SK-N-SH (cell line): ENCODE measurements around the gene AGXT. TPM values are rescaled to one million over a fixed set of nuclear protein-coding genes. Genes with fewer than 3 reads are reported as not detected.

Source experiments
- CTCF ChIA-PET: fragments of 300-600, 350-600 bp; formaldehyde crosslinking; extraction: SDS; loops from one replicate; lab custom pipeline; 2021; lab: Yijun Ruan, JAX
- POLR2A ChIA-PET: fragments of 350-600 bp; sonication (Branson Sonifier 250); formaldehyde crosslinking; extraction: SDS; loops from one replicate; lab custom pipeline; 2020; ENCODE audit warnings: antibody characterized with exemption, inconsistent platforms; lab: Yijun Ruan, JAX
- DNase-seq: peaks from one replicate; pipeline ENCODE4 v3.0.0; 2012
- H2AFZ ChIP-seq: fragments of 200-600 bp; sonication (generic); 2 replicates; pipeline ENCODE4 v1.8.1; 2016; ENCODE audit warnings: antibody characterized with exemption, mild to moderate bottlenecking, low read depth
- H3F3A ChIP-seq: fragments of 200-600 bp; sonication (generic); replicated peaks from 2 replicates; pipeline ENCODE3; 2016; ENCODE audit warnings: antibody characterized with exemption, mild to moderate bottlenecking; ENCODE audit not compliant: insufficient read depth
- H3K27ac ChIP-seq, 2 experiments: fragments of 200-500 bp in 1 of 2; fragments of 200-600 bp in 1 of 2; sonication (Bioruptor generic) in 1 of 2; sonication (generic), shearing (Covaris generic) in 1 of 2; 2 replicates each; pipeline versions ENCODE4 v1.5.1 to v1.6.1; 2014 to 2016; ENCODE audit warnings: low read depth in 2 of 2, inconsistent platforms in 1 of 2, low read length in 1 of 2, mild to moderate bottlenecking in 1 of 2, mixed read lengths in 1 of 2
- H3K27me3 ChIP-seq: fragments of 200-600 bp; sonication (generic), shearing (Covaris generic); 2 replicates; pipeline ENCODE4 v1.6.1; 2016; ENCODE audit warnings: mixed run types; ENCODE audit not compliant: insufficient read depth
- H3K36me3 ChIP-seq, 2 experiments: fragments of 200-500 bp in 1 of 2; fragments of 200-600 bp in 1 of 2; sonication (Bioruptor generic) in 1 of 2; sonication (generic) in 1 of 2; replicated peaks in 1 of 2; 2 replicates each; pipeline versions ENCODE3 to v1.5.1; 2014 to 2016; ENCODE audit warnings: low read length in 1 of 2, mild to moderate bottlenecking in 1 of 2; ENCODE audit not compliant: insufficient read depth in 2 of 2, control insufficient read depth in 1 of 2
- H3K4me1 ChIP-seq, 2 experiments: fragments of 200-500 bp in 1 of 2; fragments of 200-600 bp in 1 of 2; sonication (Bioruptor generic) in 1 of 2; sonication (generic), shearing (Covaris generic) in 1 of 2; 2 replicates each; pipeline versions ENCODE4 v1.5.1 to v1.6.1; 2014 to 2016; ENCODE audit warnings: low read depth in 1 of 2, low read length in 1 of 2, mixed run types in 1 of 2; ENCODE audit not compliant: insufficient read depth in 2 of 2, control insufficient read depth in 1 of 2
- H3K4me2 ChIP-seq: fragments of 200-600 bp; sonication (generic), shearing (Covaris generic); 2 replicates; pipeline ENCODE4 v1.6.1; 2017; ENCODE audit warnings: mixed run types
- H3K4me3 ChIP-seq, 2 experiments: fragments of 200-500 bp in 1 of 2; fragments of 200-600 bp in 1 of 2; sonication (Bioruptor generic) in 1 of 2; sonication (generic), shearing (Covaris generic) in 1 of 2; 2 replicates each; pipeline versions ENCODE4 v1.5.1 to v1.8.1; 2014 to 2016; ENCODE audit warnings: low read depth in 2 of 2, inconsistent platforms in 1 of 2, low read length in 1 of 2, mild to moderate bottlenecking in 1 of 2, mixed read lengths in 1 of 2, moderate library complexity in 1 of 2
- H3K79me2 ChIP-seq: fragments of 200-600 bp; sonication (generic); 2 replicates; pipeline ENCODE4 v1.8.1; 2017; ENCODE audit warnings: mild to moderate bottlenecking; ENCODE audit not compliant: insufficient read depth
- H3K9ac ChIP-seq: fragments of 200-600 bp; sonication (generic); 2 replicates; pipeline ENCODE4 v1.6.1; 2017; ENCODE audit warnings: mixed run types
- H3K9me2 ChIP-seq: fragments of 200-600 bp; sonication (generic); 2 replicates; pipeline ENCODE4 v1.6.1; 2017; ENCODE audit warnings: mixed run types
- H3K9me3 ChIP-seq: fragments of 200-600 bp; sonication (generic); 2 replicates; pipeline ENCODE4 v1.6.1; 2017; ENCODE audit warnings: mixed run types, mild to moderate bottlenecking, moderate library complexity
- H4K20me1 ChIP-seq: fragments of 200-600 bp; sonication (generic); 2 replicates; pipeline ENCODE4 v1.6.1; 2017; ENCODE audit warnings: mild to moderate bottlenecking, mixed run types; ENCODE audit not compliant: insufficient read depth
- EP300 ChIP-seq, 2 experiments: IDR thresholded peaks; 2 replicates each; pipeline versions ENCODE4 v1.4.0 to v1.6.1; 2012; ENCODE audit warnings: borderline replicate concordance in 1 of 2, low read depth in 1 of 2, low read length in 1 of 2
- FOXM1 ChIP-seq: IDR thresholded peaks from 2 replicates; pipeline ENCODE4 v1.4.0; 2012; ENCODE audit warnings: low read depth, mild to moderate bottlenecking
- IRF3 ChIP-seq: fragments of 150-350 bp; IDR thresholded peaks from 2 replicates; pipeline ENCODE4 v1.6.1; 2016; ENCODE audit warnings: mild to moderate bottlenecking, low read depth, low read length
- MAX ChIP-seq: IDR thresholded peaks from 2 replicates; pipeline ENCODE4 v1.4.0; 2012; ENCODE audit warnings: low read depth
- MEF2A ChIP-seq: IDR thresholded peaks from 2 replicates; pipeline ENCODE4 v1.4.0; 2012; ENCODE audit warnings: low read depth, borderline replicate concordance
- RCOR1 ChIP-seq: fragments of 150-350 bp; IDR thresholded peaks from 2 replicates; pipeline ENCODE4 v1.6.1; 2017; ENCODE audit warnings: antibody characterized with exemption, low read length
- RFX5 ChIP-seq: IDR thresholded peaks from 2 replicates; pipeline ENCODE4 v1.6.1; 2012; ENCODE audit warnings: mild to moderate bottlenecking, improper control_type of control experiment, low read length
- RXRA ChIP-seq: IDR thresholded peaks from 2 replicates; pipeline ENCODE4 v1.4.0; 2012; ENCODE audit warnings: low read depth, mild to moderate bottlenecking, borderline replicate concordance
- SIN3A ChIP-seq: IDR thresholded peaks from 2 replicates; pipeline ENCODE4 v1.6.1; 2012; ENCODE audit warnings: low read depth, mild to moderate bottlenecking, low read length, moderate library complexity, borderline replicate concordance
- SMC3 ChIP-seq: IDR thresholded peaks from 2 replicates; pipeline ENCODE4 v1.6.1; 2012; ENCODE audit warnings: low read depth, low read length, improper control_type of control experiment
- TAF1 ChIP-seq: IDR thresholded peaks from 2 replicates; pipeline ENCODE4 v1.6.1; 2012; ENCODE audit warnings: low read depth, mild to moderate bottlenecking, low read length, moderate library complexity, borderline replicate concordance
- TCF12 ChIP-seq: IDR thresholded peaks from 2 replicates; pipeline ENCODE4 v1.4.0; 2012
- TEAD4 ChIP-seq: IDR thresholded peaks from 2 replicates; pipeline ENCODE4 v1.4.0; 2012; ENCODE audit warnings: mild to moderate bottlenecking, borderline replicate concordance; ENCODE audit not compliant: insufficient read depth
- USF1 ChIP-seq: IDR thresholded peaks from 2 replicates; pipeline ENCODE4 v1.4.0; 2012; ENCODE audit warnings: low read depth, borderline replicate concordance
- YY1 ChIP-seq: IDR thresholded peaks from 2 replicates; pipeline ENCODE4 v1.4.0; 2012; ENCODE audit warnings: low read depth, mild to moderate bottlenecking
- WGBS: methylation state at CpG from one replicate; pipeline ENCODE4 v1.1.6; 2017; ENCODE audit warnings: low lambda C conversion rate; 5-methylcytosine and 5-hydroxymethylcytosine counted together
- polyA plus RNA-seq, 3 experiments: library from polyadenylated mRNA; depleted of rRNA; stranded (reverse); fragments of >200 nt; gene quantifications; 2 replicates each; pipeline ENCODE4 v1.2.3, GENCODE V29; 2012
- TF ChIP-seq, protein P1 (sequence below): fragments of 200-600 bp; sonication (generic); IDR thresholded peaks from 2 replicates; pipeline ENCODE4 v1.6.1; 2017; ENCODE audit warnings: antibody characterized with exemption, mild to moderate bottlenecking, moderate library complexity
- TF ChIP-seq, protein P2 (sequence below): IDR thresholded peaks from 2 replicates; pipeline ENCODE4; 2012

The AGXT gene
- polyA plus RNA-seq, 1 of the 3 experiments (the other 2 are of a cell fraction), result not detected

DNA sequence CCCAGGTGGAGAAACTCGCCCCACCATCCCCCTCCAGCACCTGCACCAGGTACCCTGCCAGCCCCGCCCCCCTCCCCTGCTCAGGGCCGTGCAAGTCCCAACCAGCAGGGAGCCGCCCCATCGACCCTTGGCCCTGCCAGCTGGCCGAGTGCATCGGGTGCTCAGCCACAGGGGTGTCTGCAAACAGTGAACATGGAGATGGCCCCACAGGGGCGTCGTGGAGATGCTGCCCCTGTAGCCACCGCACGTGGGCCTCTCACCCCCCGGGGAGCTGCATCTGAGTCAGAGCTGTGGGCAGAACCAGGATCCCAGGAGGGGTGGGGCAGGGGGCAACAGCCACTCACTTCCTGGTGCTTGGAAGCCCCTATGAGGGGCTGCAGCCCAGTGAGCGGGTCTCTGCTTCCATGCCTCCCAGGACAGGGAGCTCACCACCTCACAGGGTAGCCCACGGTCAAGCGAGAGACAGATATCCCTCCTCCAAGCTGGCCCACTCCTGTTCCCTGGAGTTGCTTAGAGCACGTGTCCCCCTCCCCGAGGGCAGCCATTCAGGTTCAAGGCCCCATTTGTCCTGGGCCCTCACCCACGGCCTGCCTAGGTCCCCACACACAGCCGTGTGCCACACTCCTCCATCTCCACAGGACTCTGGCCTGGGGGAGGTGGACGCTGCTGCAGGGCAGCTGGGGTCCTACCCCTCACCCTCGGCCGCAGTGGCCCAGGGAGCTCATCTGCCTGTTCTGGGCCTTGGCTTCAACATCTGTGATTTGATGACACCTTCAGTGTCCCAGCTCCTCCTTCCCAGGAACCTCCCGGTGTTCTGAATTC, 28.5 kb downstream of the AGXT start:
- Histone ChIP-seq H4K20me1 (no peaks in the 10 kb centered on the region), H3K4me2 (no peak overlapping the region), H3K27me3 (no peaks in the 10 kb centered on the region), H3K79me2 (no peaks in the 10 kb centered on the region), H3K27ac (no peak overlapping the region), H2AFZ (no peak overlapping the region), H3K36me3 (no peaks in the 10 kb centered on the region), H3K9me2 (no peaks in the 10 kb centered on the region), H3K4me1 (peaks cover 0 to 27% of the 10 kb centered on the region in 2 experiments; a peak in 1 of 4 replicates), H3K9ac (no peak overlapping the region), H3F3A (no peaks in the 10 kb centered on the region), H3K9me3 (no peaks in the 10 kb centered on the region), H3K4me3 (no peak overlapping the region)
- CTCF ChIA-PET, result interaction anchor here (0.7 to 4.1 kb wide), 6 partner anchors 9 to 181 kb away, joined by 3 to 29 read pairs (median 5); partner anchors contain the start of gene CROCC2
- DNase-seq, result no peak
- TF ChIP-seq SMC3 (no peak), IRF3 (no peak), YY1 (no peak), MEF2A (no peak), TCF12 (no peak), RXRA (no peak), TEAD4 (no peak), RCOR1 (no peak), FOXM1 (no peak), MAX (no peak), USF1 (no peak), EP300 (IDR thresholded peaks at IDR 0.05; ENCODE audit: borderline replicate concordance in 1 of 2, low read depth in 1 of 2, low read length in 1 of 2) (no peak), TAF1 (no peak), SIN3A (no peak), RFX5 (no peak)
- TF ChIP-seq, protein P1, sequence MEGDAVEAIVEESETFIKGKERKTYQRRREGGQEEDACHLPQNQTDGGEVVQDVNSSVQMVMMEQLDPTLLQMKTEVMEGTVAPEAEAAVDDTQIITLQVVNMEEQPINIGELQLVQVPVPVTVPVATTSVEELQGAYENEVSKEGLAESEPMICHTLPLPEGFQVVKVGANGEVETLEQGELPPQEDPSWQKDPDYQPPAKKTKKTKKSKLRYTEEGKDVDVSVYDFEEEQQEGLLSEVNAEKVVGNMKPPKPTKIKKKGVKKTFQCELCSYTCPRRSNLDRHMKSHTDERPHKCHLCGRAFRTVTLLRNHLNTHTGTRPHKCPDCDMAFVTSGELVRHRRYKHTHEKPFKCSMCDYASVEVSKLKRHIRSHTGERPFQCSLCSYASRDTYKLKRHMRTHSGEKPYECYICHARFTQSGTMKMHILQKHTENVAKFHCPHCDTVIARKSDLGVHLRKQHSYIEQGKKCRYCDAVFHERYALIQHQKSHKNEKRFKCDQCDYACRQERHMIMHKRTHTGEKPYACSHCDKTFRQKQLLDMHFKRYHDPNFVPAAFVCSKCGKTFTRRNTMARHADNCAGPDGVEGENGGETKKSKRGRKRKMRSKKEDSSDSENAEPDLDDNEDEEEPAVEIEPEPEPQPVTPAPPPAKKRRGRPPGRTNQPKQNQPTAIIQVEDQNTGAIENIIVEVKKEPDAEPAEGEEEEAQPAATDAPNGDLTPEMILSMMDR, result no peak
- TF ChIP-seq, protein P2, sequence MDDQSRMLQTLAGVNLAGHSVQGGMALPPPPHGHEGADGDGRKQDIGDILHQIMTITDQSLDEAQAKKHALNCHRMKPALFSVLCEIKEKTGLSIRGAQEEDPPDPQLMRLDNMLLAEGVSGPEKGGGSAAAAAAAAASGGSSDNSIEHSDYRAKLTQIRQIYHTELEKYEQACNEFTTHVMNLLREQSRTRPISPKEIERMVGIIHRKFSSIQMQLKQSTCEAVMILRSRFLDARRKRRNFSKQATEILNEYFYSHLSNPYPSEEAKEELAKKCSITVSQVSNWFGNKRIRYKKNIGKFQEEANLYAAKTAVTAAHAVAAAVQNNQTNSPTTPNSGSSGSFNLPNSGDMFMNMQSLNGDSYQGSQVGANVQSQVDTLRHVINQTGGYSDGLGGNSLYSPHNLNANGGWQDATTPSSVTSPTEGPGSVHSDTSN, result no peak
- POLR2A ChIA-PET, result no interaction called here
- WGBS, result 55% methylated on average over 8 of the region's 23 CpGs
